GM12801 (cell line): ENCODE results near the gene SOCS7.

Source experiments
- TF ChIP-seq, protein P1 (sequence below): IDR thresholded peaks from one replicate; pipeline ENCODE4 v1.5.1; 2011; ENCODE audit warnings: control low read depth; ENCODE audit not compliant: insufficient read length; ENCODE audit errors: extremely low read depth

SOCS7 gene

DNA sequence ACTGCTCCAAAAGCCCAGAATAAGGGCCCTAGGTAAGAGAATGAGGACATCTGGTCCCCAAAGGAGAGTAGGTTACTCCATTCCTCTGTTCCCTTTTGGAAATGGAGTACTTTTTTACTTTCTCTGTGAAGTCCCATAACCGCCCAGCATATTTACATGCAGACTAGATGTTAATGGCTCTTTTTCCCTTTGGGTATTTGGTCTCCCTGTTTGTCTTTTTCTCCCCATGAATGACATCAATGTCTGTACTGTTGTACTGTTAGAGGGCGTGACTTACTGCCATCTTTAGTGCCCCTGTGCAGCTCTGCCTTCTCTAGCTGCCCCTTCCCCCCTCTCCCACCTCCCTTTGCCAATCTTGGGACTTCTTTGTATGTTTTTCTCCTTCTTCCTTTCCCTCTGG lies 26.9 kb upstream of the SOCS7 start:
- TF ChIP-seq, protein P1, sequence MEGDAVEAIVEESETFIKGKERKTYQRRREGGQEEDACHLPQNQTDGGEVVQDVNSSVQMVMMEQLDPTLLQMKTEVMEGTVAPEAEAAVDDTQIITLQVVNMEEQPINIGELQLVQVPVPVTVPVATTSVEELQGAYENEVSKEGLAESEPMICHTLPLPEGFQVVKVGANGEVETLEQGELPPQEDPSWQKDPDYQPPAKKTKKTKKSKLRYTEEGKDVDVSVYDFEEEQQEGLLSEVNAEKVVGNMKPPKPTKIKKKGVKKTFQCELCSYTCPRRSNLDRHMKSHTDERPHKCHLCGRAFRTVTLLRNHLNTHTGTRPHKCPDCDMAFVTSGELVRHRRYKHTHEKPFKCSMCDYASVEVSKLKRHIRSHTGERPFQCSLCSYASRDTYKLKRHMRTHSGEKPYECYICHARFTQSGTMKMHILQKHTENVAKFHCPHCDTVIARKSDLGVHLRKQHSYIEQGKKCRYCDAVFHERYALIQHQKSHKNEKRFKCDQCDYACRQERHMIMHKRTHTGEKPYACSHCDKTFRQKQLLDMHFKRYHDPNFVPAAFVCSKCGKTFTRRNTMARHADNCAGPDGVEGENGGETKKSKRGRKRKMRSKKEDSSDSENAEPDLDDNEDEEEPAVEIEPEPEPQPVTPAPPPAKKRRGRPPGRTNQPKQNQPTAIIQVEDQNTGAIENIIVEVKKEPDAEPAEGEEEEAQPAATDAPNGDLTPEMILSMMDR, result no peak

DNA sequence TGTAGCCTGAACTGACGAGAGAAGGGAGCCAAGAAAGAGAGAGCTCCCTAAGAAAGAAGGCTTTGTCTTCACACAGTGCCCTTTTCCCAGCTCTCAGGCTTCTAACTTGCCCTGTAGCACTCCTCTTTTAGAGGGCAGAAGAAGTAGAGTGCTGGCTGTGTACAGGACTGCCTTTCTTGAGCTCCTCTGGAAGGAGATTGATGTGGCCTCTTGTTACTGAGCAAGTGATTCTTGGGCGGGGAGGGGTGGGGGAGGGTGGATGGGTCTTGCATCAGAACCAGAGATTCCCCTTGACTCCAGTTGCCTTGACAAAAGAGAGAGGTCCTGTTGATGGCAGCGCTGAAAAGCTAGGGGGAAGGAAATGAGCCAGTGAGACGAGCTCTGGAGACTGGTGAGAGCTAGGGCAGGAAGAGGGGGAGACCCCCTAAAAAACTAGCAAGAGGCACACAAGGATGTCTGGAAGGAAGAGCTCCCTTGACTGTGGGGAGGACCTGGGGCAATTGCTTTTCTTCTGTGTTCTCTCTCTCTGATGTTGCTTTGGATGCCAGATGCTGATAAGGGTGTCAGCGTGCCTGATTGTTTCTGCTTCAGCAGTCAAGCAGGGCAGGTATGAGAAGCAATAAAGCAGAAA lies 26.3 kb upstream of the SOCS7 start:
- TF ChIP-seq, protein P1, result no peak

DNA sequence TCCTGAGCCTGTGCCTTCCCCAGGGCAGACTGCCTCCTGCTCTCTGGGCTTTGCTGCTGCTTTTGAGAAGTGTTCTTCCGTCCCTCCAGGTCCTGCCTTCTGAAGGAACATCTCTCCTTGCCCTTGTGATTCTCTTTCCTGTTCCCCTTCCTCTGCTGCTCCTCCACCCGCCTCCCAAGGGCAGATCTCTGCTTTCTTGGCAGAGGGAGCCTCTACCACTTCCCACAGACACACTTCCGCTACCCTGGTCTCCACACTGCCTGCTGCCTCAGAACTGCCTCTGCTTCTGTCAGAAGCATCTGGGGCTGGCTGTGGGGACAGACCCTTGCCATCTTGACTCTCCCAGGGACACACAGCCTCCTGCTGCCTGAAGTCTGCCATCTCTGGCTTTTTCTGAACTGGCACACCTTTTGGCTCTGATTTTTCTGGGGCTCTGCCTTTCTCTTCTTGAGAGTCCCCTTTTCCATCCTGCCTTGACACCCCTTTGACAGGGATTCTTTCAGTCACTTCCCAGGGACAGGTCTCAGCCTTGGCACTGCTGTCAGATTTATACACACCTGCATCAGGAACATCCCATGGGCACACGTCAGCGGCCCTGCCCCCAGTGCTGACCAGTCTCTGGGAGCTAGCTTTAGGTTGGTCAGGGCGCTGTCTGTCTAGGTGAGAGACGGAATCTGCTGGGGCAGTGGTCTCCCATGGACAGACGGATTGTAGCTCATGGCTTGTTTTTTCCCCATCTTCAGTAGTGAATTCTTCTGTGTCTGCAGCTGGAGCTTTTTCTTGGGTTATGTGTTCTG lies 24.4 kb upstream of the SOCS7 start:
- TF ChIP-seq, protein P1, result no peak

DNA sequence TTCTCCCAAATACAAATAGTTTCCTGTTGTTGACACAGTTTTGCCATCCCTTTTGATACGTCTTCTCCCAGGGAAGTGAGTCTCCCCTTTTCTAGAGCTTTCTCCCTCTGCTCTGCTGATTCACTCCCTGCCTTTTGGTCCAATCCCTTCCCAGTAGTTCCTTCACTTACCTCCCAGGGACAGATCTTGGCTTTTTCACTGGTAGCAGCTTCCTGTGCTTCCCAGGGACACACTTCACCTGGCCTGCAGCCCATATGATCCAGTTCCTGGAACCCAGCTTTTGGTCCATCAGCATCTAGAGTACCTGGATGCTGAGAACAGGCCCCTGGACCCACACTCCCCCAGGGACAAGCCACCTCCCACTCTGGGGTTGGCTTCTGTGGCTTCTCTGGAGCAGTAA lies 23.7 kb upstream of the SOCS7 start:
- TF ChIP-seq, protein P1, result no peak

DNA sequence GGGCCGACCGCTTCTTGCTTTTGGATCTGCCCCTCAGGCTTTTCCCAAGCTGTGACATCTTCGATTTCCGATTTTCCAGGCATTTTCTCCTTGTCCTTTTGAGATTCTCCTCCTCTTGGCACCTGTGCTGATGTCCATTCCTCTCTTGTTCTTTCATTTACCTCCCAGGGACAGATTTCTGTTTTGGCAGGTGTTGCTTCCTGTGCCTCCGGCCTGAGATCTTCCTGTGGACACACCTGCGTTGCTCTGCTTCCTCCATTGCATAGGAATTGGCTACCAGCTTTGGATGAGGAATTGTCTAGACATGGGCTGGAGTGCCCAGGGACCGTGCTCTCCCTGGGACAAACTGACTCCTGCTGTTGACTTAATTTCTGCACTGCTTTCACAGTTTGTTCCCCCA lies 23.0 kb upstream of the SOCS7 start:
- TF ChIP-seq, protein P1, result no peak

DNA sequence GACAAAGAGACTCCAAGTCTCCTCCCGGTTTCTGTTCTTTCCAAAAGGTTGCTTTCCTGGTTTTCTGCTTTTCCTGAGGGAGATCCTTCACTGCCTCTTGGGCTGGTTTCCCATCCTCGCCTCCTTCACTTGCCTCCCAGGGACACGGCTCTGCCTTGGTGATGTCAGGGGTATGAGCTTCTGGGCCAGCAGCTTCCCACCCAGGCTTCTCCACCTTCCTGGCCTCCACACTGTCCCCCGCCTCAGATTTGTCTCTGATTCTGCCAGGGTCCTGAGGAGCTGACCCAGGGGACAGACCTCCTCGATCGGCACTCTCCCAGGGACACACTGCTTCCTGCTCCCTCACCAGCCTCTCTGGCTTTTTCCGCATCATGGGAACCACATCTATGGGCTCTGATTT lies 22.4 kb upstream of the SOCS7 start:
- TF ChIP-seq, protein P1, result no peak

DNA sequence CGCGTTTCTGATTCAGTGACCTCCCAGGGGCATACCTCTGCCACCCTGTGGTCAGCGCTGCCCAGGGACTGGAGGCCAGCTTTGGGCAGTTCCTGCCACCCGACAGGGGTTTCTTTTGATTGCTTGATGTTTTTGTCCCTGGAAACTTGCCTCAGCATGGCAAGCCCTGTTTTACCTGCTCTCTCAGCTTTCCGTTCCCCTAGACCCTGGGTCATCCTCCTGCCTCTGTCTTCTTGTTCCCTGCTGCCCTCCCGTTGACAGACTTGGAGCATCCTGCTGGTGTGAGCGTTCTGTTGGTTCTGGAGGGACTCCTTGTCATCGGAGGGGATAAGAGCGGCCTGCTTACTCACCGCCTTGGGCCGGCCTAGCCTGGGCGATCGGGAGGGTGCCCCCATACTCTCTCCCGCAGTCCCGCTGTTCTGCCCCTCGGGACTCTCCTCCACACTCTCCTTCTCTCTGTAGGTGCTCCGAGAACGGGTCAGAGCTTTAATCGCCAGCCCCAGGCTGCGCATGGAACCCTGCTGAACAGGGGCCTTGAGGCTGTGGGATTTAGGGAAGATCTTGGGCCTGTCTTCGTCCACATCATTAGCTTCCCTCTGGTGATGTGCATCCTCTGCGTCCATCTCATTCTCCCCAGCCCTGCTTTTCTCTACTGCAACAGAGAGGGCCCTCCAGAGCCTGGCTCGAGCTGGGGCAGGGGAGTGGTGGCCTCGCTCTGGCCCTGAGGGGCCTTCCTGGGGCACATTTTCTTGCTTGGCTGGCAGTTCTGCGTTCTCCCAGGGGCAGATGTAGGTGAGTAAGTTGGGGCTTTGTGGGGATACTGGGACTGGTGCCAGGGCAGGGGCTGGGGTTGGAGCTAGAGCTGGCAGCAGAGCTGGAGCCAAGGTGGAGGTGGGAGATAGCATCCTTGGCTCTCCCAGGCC lies 21.6 kb upstream of the SOCS7 start:
- TF ChIP-seq, protein P1, result no peak
